ENCODE data around the gene LTBP3. TPM values are rescaled to one million over a fixed set of nuclear protein-coding genes. Genes with fewer than 3 reads are reported as not detected.

LTBP3 gene
- total RNA-seq, 1 donor from 2014 or later: 25.0 TPM

DNA sequence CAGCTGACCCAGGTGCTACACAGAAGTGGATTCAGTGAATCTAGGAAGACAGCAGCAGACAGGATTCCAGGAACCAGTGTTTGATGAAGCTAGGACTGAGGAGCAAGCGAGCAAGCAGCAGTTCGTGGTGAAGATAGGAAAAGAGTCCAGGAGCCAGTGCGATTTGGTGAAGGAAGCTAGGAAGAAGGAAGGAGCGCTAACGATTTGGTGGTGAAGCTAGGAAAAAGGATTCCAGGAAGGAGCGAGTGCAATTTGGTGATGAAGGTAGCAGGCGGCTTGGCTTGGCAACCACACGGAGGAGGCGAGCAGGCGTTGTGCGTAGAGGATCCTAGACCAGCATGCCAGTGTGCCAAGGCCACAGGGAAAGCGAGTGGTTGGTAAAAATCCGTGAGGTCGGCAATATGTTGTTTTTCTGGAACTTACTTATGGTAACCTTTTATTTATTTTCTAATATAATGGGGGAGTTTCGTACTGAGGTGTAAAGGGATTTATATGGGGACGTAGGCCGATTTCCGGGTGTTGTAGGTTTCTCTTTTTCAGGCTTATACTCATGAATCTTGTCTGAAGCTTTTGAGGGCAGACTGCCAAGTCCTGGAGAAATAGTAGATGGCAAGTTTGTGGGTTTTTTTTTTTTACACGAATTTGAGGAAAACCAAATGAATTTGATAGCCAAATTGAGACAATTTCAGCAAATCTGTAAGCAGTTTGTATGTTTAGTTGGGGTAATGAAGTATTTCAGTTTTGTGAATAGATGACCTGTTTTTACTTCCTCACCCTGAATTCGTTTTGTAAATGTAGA is 57.6 kb downstream of the LTBP3 start:
- intact Hi-C loops (cut with micrococcal nuclease): no loop called here

DNA sequence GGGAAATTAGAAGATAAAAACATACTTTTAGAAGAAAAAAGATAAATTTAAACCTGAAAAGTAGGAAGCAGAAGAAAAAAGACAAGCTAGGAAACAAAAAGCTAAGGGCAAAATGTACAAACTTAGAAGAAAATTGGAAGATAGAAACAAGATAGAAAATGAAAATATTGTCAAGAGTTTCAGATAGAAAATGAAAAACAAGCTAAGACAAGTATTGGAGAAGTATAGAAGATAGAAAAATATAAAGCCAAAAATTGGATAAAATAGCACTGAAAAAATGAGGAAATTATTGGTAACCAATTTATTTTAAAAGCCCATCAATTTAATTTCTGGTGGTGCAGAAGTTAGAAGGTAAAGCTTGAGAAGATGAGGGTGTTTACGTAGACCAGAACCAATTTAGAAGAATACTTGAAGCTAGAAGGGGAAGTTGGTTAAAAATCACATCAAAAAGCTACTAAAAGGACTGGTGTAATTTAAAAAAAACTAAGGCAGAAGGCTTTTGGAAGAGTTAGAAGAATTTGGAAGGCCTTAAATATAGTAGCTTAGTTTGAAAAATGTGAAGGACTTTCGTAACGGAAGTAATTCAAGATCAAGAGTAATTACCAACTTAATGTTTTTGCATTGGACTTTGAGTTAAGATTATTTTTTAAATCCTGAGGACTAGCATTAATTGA is 58.3 kb downstream of the LTBP3 start:
- TF ChIP-seq, protein P1, sequence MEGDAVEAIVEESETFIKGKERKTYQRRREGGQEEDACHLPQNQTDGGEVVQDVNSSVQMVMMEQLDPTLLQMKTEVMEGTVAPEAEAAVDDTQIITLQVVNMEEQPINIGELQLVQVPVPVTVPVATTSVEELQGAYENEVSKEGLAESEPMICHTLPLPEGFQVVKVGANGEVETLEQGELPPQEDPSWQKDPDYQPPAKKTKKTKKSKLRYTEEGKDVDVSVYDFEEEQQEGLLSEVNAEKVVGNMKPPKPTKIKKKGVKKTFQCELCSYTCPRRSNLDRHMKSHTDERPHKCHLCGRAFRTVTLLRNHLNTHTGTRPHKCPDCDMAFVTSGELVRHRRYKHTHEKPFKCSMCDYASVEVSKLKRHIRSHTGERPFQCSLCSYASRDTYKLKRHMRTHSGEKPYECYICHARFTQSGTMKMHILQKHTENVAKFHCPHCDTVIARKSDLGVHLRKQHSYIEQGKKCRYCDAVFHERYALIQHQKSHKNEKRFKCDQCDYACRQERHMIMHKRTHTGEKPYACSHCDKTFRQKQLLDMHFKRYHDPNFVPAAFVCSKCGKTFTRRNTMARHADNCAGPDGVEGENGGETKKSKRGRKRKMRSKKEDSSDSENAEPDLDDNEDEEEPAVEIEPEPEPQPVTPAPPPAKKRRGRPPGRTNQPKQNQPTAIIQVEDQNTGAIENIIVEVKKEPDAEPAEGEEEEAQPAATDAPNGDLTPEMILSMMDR (IDR thresholded peaks at IDR 0.05): no peak
- no peaks in the 10 kb centered on the region for H3K27me3 Mint-ChIP-seq
- intact Hi-C loops (cut with micrococcal nuclease): no loop called here
- ATAC-seq (ENCODE audit: low read depth) (no peak), DNase-seq (no peak)
- CTCF ChIA-PET: interaction anchor here (1.2 to 16.7 kb wide), 8 partner anchors 10 to 133 kb away, joined by 3 to 289 read pairs (median 9); partner anchors contain the start of genes NEAT1 and SLC25A45
- H3K27ac Mint-ChIP-seq: no peak overlapping the region
- no peaks in the 10 kb centered on the region for H3K9me3 Mint-ChIP-seq
- H3K4me1 Mint-ChIP-seq: peaks cover 47% of the 10 kb centered on the region
- POLR2A ChIA-PET: interaction anchor here (0.7 to 26.3 kb wide), 30 partner anchors 4 to 739 kb away, joined by 3 to 3752 read pairs (median 6); partner anchors contain the start of genes DPF2, FAM89B, FRMD8 and MALAT1
- peaks cover 17% of the 10 kb centered on the region for H3K36me3 Mint-ChIP-seq (ENCODE audit: low read depth)
- H3K4me3 Mint-ChIP-seq: no peak overlapping the region

More for the DNA sequence above, 57.6 kb downstream of the LTBP3 start:
- TF ChIP-seq, protein P1 (IDR thresholded peaks at IDR 0.05): no peak
- POLR2A ChIA-PET: interaction anchor here (0.7 to 26.3 kb wide), 20 partner anchors 4 to 740 kb away, joined by 3 to 3752 read pairs (median 9); partner anchors contain the start of genes DPF2, FAM89B, FRMD8 and MALAT1
- H3K27me3 Mint-ChIP-seq: no peaks in the 10 kb centered on the region
- no peak overlapping the region for H3K4me3 Mint-ChIP-seq
- no peak for DNase-seq
- peaks cover 25% of the 10 kb centered on the region for H3K36me3 Mint-ChIP-seq (ENCODE audit: low read depth)
- CTCF ChIA-PET: interaction anchor here (1.2 to 16.7 kb wide), 7 partner anchors 9 to 134 kb away, joined by 3 to 289 read pairs (median 8); partner anchors contain the start of genes NEAT1 and SLC25A45
- H3K4me1 Mint-ChIP-seq: peaks cover 52% of the 10 kb centered on the region
- ATAC-seq (ENCODE audit: low read depth): no peak
- H3K27ac Mint-ChIP-seq: no peak overlapping the region
- H3K9me3 Mint-ChIP-seq: no peaks in the 10 kb centered on the region

DNA sequence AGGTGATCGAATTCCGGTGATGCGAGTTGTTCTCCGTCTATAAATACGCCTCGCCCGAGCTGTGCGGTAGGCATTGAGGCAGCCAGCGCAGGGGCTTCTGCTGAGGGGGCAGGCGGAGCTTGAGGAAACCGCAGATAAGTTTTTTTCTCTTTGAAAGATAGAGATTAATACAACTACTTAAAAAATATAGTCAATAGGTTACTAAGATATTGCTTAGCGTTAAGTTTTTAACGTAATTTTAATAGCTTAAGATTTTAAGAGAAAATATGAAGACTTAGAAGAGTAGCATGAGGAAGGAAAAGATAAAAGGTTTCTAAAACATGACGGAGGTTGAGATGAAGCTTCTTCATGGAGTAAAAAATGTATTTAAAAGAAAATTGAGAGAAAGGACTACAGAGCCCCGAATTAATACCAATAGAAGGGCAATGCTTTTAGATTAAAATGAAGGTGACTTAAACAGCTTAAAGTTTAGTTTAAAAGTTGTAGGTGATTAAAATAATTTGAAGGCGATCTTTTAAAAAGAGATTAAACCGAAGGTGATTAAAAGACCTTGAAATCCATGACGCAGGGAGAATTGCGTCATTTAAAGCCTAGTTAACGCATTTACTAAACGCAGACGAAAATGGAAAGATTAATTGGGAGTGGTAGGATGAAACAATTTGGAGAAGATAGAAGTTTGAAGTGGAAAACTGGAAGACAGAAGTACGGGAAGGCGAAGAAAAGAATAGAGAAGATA is 59.0 kb downstream of the LTBP3 start, which contains the start of gene MALAT1:
Gene MALAT1, plus strand, starts transcription at position 69 of the 736 bp plus-strand sequence.
- Mint-ChIP-seq H3K9me3 (no peaks in the 10 kb centered on the region), H3K36me3 (ENCODE audit: low read depth) (peaks cover 10% of the 10 kb centered on the region), H3K4me3 (no peak within 1 kb of the TSS), H3K27me3 (no peaks in the 10 kb centered on the region), H3K4me1 (peaks cover 47% of the 10 kb centered on the region), H3K27ac (no peak within 1 kb of the TSS)
- TF ChIP-seq, protein P1 (IDR thresholded peaks at IDR 0.05): no peak
- ChIA-PET CTCF (interaction anchor here (0.9 to 16.7 kb wide), 9 partner anchors 9 to 133 kb away, joined by 3 to 289 read pairs (median 10); partner anchors contain the start of genes NEAT1 and SLC25A45), POLR2A (interaction anchor here (0.7 to 26.3 kb wide), 49 partner anchors 5 to 648 kb away, joined by 3 to 3752 read pairs (median 6); partner anchors contain the start of genes DPF2, EHBP1L1, FAM89B and FAU)
- ATAC-seq (ENCODE audit: low read depth): peak; percentile 23
- DNase-seq: peak; percentile 92
- intact Hi-C loops (cut with micrococcal nuclease): no loop called here

DNA sequence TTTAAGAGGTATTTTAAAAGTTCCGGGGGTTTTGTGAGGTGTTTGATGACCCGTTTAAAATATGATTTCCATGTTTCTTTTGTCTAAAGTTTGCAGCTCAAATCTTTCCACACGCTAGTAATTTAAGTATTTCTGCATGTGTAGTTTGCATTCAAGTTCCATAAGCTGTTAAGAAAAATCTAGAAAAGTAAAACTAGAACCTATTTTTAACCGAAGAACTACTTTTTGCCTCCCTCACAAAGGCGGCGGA is 59.5 kb downstream of the LTBP3 start:
- Mint-ChIP-seq H3K27ac (no peak overlapping the region), H3K9me3 (no peaks in the 10 kb centered on the region), H3K27me3 (no peaks in the 10 kb centered on the region), H3K4me3 (no peak overlapping the region), H3K4me1 (peaks cover 47% of the 10 kb centered on the region), H3K36me3 (ENCODE audit: low read depth) (peaks cover 5% of the 10 kb centered on the region)
- TF ChIP-seq, protein P1 (IDR thresholded peaks at IDR 0.05): no peak
- ATAC-seq (ENCODE audit: low read depth) (no peak), DNase-seq (no peak)
- POLR2A ChIA-PET: interaction anchor here (0.7 to 26.3 kb wide), 44 partner anchors 6 to 647 kb away, joined by 3 to 3752 read pairs (median 6); partner anchors contain the start of genes DPF2, EHBP1L1, FAM89B and FAU
- CTCF ChIA-PET: interaction anchor here (0.9 to 16.7 kb wide), 8 partner anchors 9 to 120 kb away, joined by 3 to 289 read pairs (median 12); partner anchors contain the start of genes NEAT1 and SLC25A45
- intact Hi-C loops (cut with micrococcal nuclease): no loop called here

Data from activated B cell treated with CpG ODN at 0.5 μM for 24 hours (primary cell).